Sigmoid colon (tissue), 7 donors: ENCODE data around the gene ZNF768. TPM values are rescaled to one million over a fixed set of nuclear protein-coding genes. Genes with fewer than 3 reads are reported as not detected.

Source experiments
- DNase-seq: peaks from one replicate; pipeline ENCODE4 v3.0.0-alpha.2; 2019
- H3K27ac ChIP-seq, 4 donors: fragments of 200-600 bp; sonication (generic); one replicate each; pipeline ENCODE4 v1.5.1; 2016 to 2019; ENCODE audit warnings: mild to moderate bottlenecking in 1 of 4
- H3K27me3 ChIP-seq, 3 donors: fragments of 200-600 bp; sonication (generic); one replicate each; pipeline ENCODE4 v1.5.1; 2019; ENCODE audit warnings: mild to moderate bottlenecking in 1 of 3
- H3K36me3 ChIP-seq, 4 donors: fragments of 200-600 bp; sonication (generic); one replicate each; pipeline ENCODE4 v1.5.1; 2016 to 2019
- H3K4me1 ChIP-seq, 4 donors: fragments of 200-600 bp; sonication (generic); one replicate each; pipeline ENCODE4 v1.5.1; 2017 to 2019
- H3K4me3 ChIP-seq, 4 donors: fragments of 200-600 bp; sonication (generic); one replicate each; pipeline ENCODE4 v1.5.1; 2017 to 2019; ENCODE audit warnings: mild to moderate bottlenecking in 2 of 4, moderate library complexity in 1 of 4
- H3K9me3 ChIP-seq, 4 donors: fragments of 200-600 bp in 3 of 4; sonication (generic) in 3 of 4; one replicate each; pipeline versions ENCODE4 v1.5.1 to v1.6.1; 2013 to 2019
- CTCF ChIP-seq, 4 experiments: fragments of 450-650 bp in 3 of 4; fragments of 200-600 bp in 1 of 4; IDR thresholded peaks; one replicate each; pipeline ENCODE4 v1.5.1; 2016 to 2019; ENCODE audit warnings: antibody characterized with exemption in 4 of 4, mild to moderate bottlenecking in 3 of 4, moderate library complexity in 2 of 4
- EP300 ChIP-seq, 4 donors: sonication (generic); formaldehyde crosslinking; IDR thresholded peaks; one replicate each; pipeline ENCODE4 v1.6.1; 2017; ENCODE audit warnings: antibody characterized with exemption in 4 of 4
- POLR2A ChIP-seq, 2 donors: fragments of 450-650 bp; IDR thresholded peaks; one replicate each; pipeline ENCODE4 v1.6.1; 2016; ENCODE audit warnings: antibody characterized with exemption in 2 of 2, mild to moderate bottlenecking in 2 of 2, moderate library complexity in 2 of 2
- POLR2AphosphoS5 ChIP-seq, 4 donors: sonication (generic); formaldehyde crosslinking; IDR thresholded peaks; one replicate each; pipeline ENCODE4 v1.6.1; 2017; ENCODE audit warnings: antibody characterized with exemption in 4 of 4
- WGBS, 2 donors: extraction: QIAGEN DNeasy Blood & Tissue Kit; methylation state at CpG; one replicate each; pipeline ENCODE4 v1.1.7; 2013; 5-methylcytosine and 5-hydroxymethylcytosine counted together
- intact Hi-C: fragments of 100-400 bp; cut with DNase I; formaldehyde crosslinking; loops from one replicate; pipeline ENCODE4 v1.15.1; 2023
- polyA plus RNA-seq, 3 donors: library from polyadenylated mRNA; stranded (reverse); fragments of 200-250 nt; gene quantifications; one replicate each; pipeline ENCODE4 v1.2.3, GENCODE V29; 2013
- total RNA-seq, 4 donors: library from RNA; depleted of rRNA; stranded (reverse); fragments of >200 nt; gene quantifications; one replicate each; pipeline ENCODE4 v1.1.0, GENCODE V29; 2016
- donor health status: healthy with polysubstance abuse.
- donor health status: Bipolar disorder and iron deficiency.
- donor health status: healthy.

ZNF768 gene
- total and polyA plus RNA-seq, 7 donors = 32.4 to 61.0 (median 48.2) TPM

GRCh38 chr16:30535777-30536190 lies 9.4 kb upstream of the ZNF768 start:
- Histone ChIP-seq H3K9me3 (no peaks in the 10 kb centered on the region), H3K4me3 (peak overlapping the region; percentile 45 to 85 (median 66)), H3K4me1 (peaks cover 0 to 31% (median 25%) of the 10 kb centered on the region in 4 donors), H3K27me3 (no peaks in the 10 kb centered on the region), H3K27ac (peak overlapping the region; percentile 89 to 97 (median 94)), H3K36me3 (peaks cover 0 to 24% (median 8%) of the 10 kb centered on the region in 4 donors)
- peak in 3 of 4 experiments; percentile 41 to 56 (median 49) for TF ChIP-seq CTCF (IDR thresholded peaks at IDR 0.05)
- no peak for TF ChIP-seq EP300 (IDR thresholded peaks at IDR 0.05)
- TF ChIP-seq POLR2A (IDR thresholded peaks at IDR 0.05) = no peak
- TF ChIP-seq POLR2AphosphoS5 (IDR thresholded peaks at IDR 0.05) = peak in 2 of 4 donors; percentile 16 to 17
- DNase-seq = peak; percentile 90
- 28 to 35% methylated on average over 12 of the region's 12 CpGs for WGBS, 2 donors
- intact Hi-C loops = loop anchor here (1.0 to 5.0 kb wide), 3 partner anchors 22 to 105 kb away; partner anchors contain the start of gene DCTPP1

DNA sequence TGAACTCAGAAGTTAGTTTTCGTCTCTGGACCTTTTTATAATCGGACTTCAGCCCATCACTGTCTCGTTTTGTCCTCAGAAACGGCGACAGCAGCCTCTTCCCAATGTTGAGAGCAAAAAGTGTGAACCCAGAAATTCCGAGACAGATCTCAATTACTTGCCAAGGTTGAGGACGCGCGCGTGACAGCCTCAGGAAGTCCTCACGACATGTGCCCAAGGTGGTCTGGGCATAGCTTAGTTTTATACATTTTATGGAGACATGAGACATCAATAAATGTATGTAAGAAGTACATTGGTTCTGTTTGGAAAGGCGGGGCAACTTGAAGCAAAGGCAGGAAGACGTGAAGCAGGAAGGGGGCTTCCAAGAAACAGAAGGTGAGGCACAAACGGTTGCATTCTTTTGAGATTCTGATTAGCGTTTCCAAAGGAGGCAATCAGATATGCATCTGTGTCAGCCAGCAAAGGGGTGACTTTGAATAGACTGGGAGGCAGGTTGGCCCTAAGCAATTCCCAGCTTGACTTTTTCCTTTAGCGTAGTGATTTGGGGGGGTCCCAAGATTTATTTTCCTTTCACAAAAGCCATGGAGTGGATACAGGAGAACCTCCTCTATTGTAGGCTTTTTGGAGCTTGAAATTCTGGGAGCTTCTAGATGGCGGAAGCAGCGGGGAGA lies 8.9 kb upstream of the ZNF768 start:
- no peaks in the 10 kb centered on the region for H3K9me3 ChIP-seq
- peaks cover 0 to 29% (median 8%) of the 10 kb centered on the region in 4 donors for H3K36me3 ChIP-seq
- WGBS, 2 donors = 3 to 8% methylated on average over 18 of the region's 18 CpGs
- peaks cover 0 to 31% (median 25%) of the 10 kb centered on the region in 4 donors for H3K4me1 ChIP-seq
- H3K4me3 ChIP-seq = peak overlapping the region; percentile 45 to 85 (median 66)
- intact Hi-C loops = loop anchor here (1.0 to 5.0 kb wide), 3 partner anchors 22 to 104 kb away; partner anchors contain the start of gene DCTPP1
- DNase-seq = no peak
- TF ChIP-seq CTCF (IDR thresholded peaks at IDR 0.05) (no peak), EP300 (IDR thresholded peaks at IDR 0.05) (no peak), POLR2A (IDR thresholded peaks at IDR 0.05) (no peak), POLR2AphosphoS5 (IDR thresholded peaks at IDR 0.05) (no peak)
- peak overlapping the region; percentile 89 to 97 (median 94) for H3K27ac ChIP-seq
- no peaks in the 10 kb centered on the region for H3K27me3 ChIP-seq

GRCh38 chr16:30534368-30535105 lies 8.2 kb upstream of the ZNF768 start, which contains the start of gene ZNF747:
Gene ZNF747, minus strand, starts transcription at chr16:30534858. Its CDS starts 179 bp downstream, at chr16:30534679.
- H3K4me3 ChIP-seq = peak within 1 kb of the TSS; percentile 45 to 85 (median 66)
- TF ChIP-seq EP300 (IDR thresholded peaks at IDR 0.05) (no peak), CTCF (IDR thresholded peaks at IDR 0.05) (no peak), POLR2AphosphoS5 (IDR thresholded peaks at IDR 0.05) (peak; percentile 73 to 86 (median 80)), POLR2A (IDR thresholded peaks at IDR 0.05) (peak; percentile 50 to 65)
- H3K9me3 ChIP-seq = no peaks in the 10 kb centered on the region
- no peaks in the 10 kb centered on the region for H3K27me3 ChIP-seq
- peak; percentile 97 for DNase-seq
- peaks cover 0 to 32% (median 8%) of the 10 kb centered on the region in 4 donors for H3K36me3 ChIP-seq
- WGBS, 2 donors = 0% methylated on average over 70 of the region's 70 CpGs
- intact Hi-C loops = loop anchor here (1.0 to 5.0 kb wide), 4 partner anchors 23 to 104 kb away; partner anchors contain the start of genes DCTPP1 and ZNF688
- peaks cover 0 to 31% (median 25%) of the 10 kb centered on the region in 4 donors for H3K4me1 ChIP-seq
- H3K27ac ChIP-seq = peak within 1 kb of the TSS; percentile 89 to 97 (median 94)

DNA sequence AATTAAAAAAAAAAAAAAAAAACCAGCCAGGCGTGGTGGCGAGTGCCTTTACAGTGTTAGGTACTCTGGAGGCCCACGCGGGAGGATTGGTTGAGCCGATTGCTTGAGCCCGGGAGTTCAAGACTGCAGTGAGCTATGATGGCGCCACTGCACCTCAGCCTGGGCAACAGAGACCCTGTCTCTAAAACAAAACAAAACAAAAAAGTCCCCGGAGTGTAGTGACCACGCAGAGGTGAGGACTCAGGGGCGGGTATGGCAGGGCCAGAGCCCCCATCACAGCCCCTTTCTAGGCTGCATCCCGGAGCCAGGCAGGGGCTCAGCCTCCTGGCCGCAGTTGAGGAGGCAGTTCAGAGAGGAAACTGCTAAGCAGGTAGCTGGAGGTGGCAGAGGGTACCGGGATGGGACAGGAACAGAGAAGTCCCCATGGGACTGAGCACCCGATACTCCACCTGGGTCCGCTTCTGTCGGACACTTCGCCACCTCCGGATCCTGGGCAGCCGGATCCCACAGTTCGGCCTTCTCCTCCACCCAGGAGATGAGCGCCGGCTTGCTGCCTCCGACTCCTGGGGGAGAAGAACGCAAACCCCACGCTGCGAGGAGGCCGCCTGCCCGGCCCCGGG lies 7.5 kb upstream of the ZNF768 start:
- Histone ChIP-seq H3K27ac (peak overlapping the region; percentile 89 to 97 (median 94)), H3K9me3 (no peaks in the 10 kb centered on the region), H3K4me1 (peaks cover 0 to 31% (median 25%) of the 10 kb centered on the region in 4 donors), H3K27me3 (no peaks in the 10 kb centered on the region), H3K4me3 (peak overlapping the region; percentile 45 to 85 (median 66)), H3K36me3 (peaks cover 0 to 32% (median 8%) of the 10 kb centered on the region in 4 donors)
- 5 to 18% methylated on average over 29 of the region's 29 CpGs for WGBS, 2 donors
- TF ChIP-seq CTCF (IDR thresholded peaks at IDR 0.05) (no peak), POLR2AphosphoS5 (IDR thresholded peaks at IDR 0.05) (no peak), EP300 (IDR thresholded peaks at IDR 0.05) (no peak), POLR2A (IDR thresholded peaks at IDR 0.05) (no peak)
- DNase-seq = no peak
- intact Hi-C loops = loop anchor here (2.0 to 5.0 kb wide), 2 partner anchors 38 to 103 kb away; partner anchors contain the start of genes DCTPP1 and ZNF688
